ENCODE measurements around the gene CD160. TPM values are rescaled to one million over a fixed set of nuclear protein-coding genes. Genes with fewer than 3 reads are reported as not detected.

Gene CD160
- total and polyA plus RNA-seq, 3 experiments from 2014 or later: 22.3 to 31.6 (median 24.6) TPM

DNA sequence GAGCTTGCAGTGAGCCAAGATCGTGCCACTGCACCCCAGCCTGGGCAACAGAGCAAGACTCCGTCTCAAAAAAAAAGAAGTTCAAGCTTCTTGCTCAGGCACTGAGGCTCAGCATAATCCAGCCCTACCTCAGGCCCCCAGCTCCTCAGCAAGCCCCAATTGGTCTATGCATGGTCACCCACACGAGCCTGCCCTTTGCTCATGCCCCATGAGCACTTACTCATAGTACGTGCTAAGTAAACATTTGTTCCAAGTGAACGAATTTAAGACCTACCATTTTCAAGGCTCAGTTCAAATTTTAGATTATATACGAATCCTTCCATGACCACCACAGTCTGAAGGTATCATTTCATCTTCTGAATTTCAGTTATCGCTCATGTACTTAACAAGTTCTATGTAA is 16.5 kb upstream of the CD160 start:
- H3K4me3 ChIP-seq (ENCODE audit: low read length): no peak overlapping the region
- no peaks in the 10 kb centered on the region for H3K9me3 ChIP-seq (ENCODE audit: low read length)
- H3K27me3 ChIP-seq (ENCODE audit: insufficient read depth, low read length, poor library complexity, severe bottlenecking): no peaks in the 10 kb centered on the region
- no peaks in the 10 kb centered on the region for H3K36me3 Mint-ChIP-seq
- no peak for DNase-seq
- H3K36me3 ChIP-seq (ENCODE audit: insufficient read depth, low read length): no peaks in the 10 kb centered on the region
- CTCF ChIA-PET: interaction anchor here (0.7 kb wide), 1 partner anchor 18 kb away, joined by 3 read pairs; no protein-coding TSS in a partner anchor
- no peak overlapping the region for H3K27ac Mint-ChIP-seq
- H3K4me1 Mint-ChIP-seq: no peaks in the 10 kb centered on the region
- H3K27me3 Mint-ChIP-seq: no peaks in the 10 kb centered on the region
- no peak overlapping the region for H3K27ac ChIP-seq (ENCODE audit: low read depth, low read length)
- no peak overlapping the region for H3K4me3 Mint-ChIP-seq
- POLR2A ChIA-PET: no interaction called here
- no peaks in the 10 kb centered on the region for H3K9me3 Mint-ChIP-seq
- no peaks in the 10 kb centered on the region for H3K4me1 ChIP-seq (ENCODE audit: insufficient read depth, low read length)

GRCh38 chr1:145705622-145706021 is 13.7 kb upstream of the CD160 start:
- CTCF ChIA-PET: interaction anchor here (1.5 kb wide), 1 partner anchor 15 kb away, joined by 5 read pairs; no protein-coding TSS in a partner anchor
- no peaks in the 10 kb centered on the region for H3K27me3 ChIP-seq (ENCODE audit: insufficient read depth, low read length, poor library complexity, severe bottlenecking)
- H3K36me3 Mint-ChIP-seq: no peaks in the 10 kb centered on the region
- no peak overlapping the region for H3K4me3 Mint-ChIP-seq
- no peaks in the 10 kb centered on the region for H3K9me3 ChIP-seq (ENCODE audit: low read length)
- no peak overlapping the region for H3K27ac Mint-ChIP-seq
- POLR2A ChIA-PET: interaction anchor here (0.6 kb wide), 1 partner anchor 11 kb away, joined by 6 read pairs; no protein-coding TSS in a partner anchor
- H3K4me1 ChIP-seq (ENCODE audit: insufficient read depth, low read length): no peaks in the 10 kb centered on the region
- H3K4me1 Mint-ChIP-seq: peaks cover 0 to 5% (median 4%) of the 10 kb centered on the region in 3 donors
- H3K27ac ChIP-seq (ENCODE audit: low read depth, low read length): no peak overlapping the region
- H3K27me3 Mint-ChIP-seq: no peaks in the 10 kb centered on the region
- DNase-seq: no peak
- H3K4me3 ChIP-seq (ENCODE audit: low read length): no peak overlapping the region
- no peaks in the 10 kb centered on the region for H3K9me3 Mint-ChIP-seq
- no peaks in the 10 kb centered on the region for H3K36me3 ChIP-seq (ENCODE audit: insufficient read depth, low read length)

DNA sequence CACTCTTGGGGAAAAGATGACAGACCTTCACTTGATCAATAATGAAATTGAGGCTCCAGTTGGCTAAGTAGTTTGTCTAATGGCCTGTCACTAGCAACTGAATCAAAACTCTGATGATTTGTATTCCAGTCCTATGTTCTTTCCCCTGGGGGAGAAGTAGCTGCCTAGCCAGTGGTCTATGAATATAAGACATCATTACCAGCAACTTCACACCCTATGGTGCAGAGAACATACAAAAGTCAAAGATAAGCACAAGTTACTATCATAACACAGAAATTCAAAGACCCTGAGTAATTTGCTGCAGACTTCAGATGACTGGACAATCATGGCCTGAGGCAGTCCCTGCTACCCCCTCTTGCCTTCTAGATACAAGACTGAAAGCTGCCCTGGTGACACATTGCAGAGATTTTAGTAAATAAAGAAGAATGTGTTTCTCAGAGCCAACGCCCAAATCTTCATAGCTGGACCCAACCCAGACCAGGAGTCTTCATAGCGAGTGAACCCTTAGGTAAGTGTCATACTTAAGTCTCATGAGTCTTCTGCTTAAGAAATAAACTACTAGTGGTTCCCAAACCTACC is 13.1 kb upstream of the CD160 start:
- Mint-ChIP-seq H3K27me3 (no peaks in the 10 kb centered on the region), H3K4me3 (no peak overlapping the region), H3K9me3 (no peaks in the 10 kb centered on the region), H3K4me1 (peaks cover 0 to 5% (median 4%) of the 10 kb centered on the region in 3 donors), H3K27ac (peak overlapping the region in 1 of 8 donors; percentile 51), H3K36me3 (no peaks in the 10 kb centered on the region)
- Histone ChIP-seq H3K27ac (ENCODE audit: low read depth, low read length) (no peak overlapping the region), H3K36me3 (ENCODE audit: insufficient read depth, low read length) (no peaks in the 10 kb centered on the region), H3K4me3 (ENCODE audit: low read length) (no peak overlapping the region), H3K27me3 (ENCODE audit: insufficient read depth, low read length, poor library complexity, severe bottlenecking) (no peaks in the 10 kb centered on the region), H3K4me1 (ENCODE audit: insufficient read depth, low read length) (no peaks in the 10 kb centered on the region), H3K9me3 (ENCODE audit: low read length) (no peaks in the 10 kb centered on the region)
- CTCF ChIA-PET: interaction anchor here (1.5 kb wide), 1 partner anchor 14 kb away, joined by 5 read pairs; no protein-coding TSS in a partner anchor
- DNase-seq: no peak
- POLR2A ChIA-PET: no interaction called here

- H3K4me3 Mint-ChIP-seq: peak within 1 kb of the TSS in 1 of 7 donors; percentile 40
- H3K27ac ChIP-seq (ENCODE audit: low read depth, low read length): no peak within 1 kb of the TSS
- DNase-seq: no peak
- no peaks in the 10 kb centered on the region for H3K27me3 ChIP-seq (ENCODE audit: insufficient read depth, low read length, poor library complexity, severe bottlenecking)
- H3K27me3 Mint-ChIP-seq: no peaks in the 10 kb centered on the region
- POLR2A ChIA-PET: no interaction called here
- CTCF ChIA-PET: no interaction called here
- H3K4me1 Mint-ChIP-seq: peaks cover 0 to 5% (median 4%) of the 10 kb centered on the region in 3 donors
- no peaks in the 10 kb centered on the region for H3K36me3 ChIP-seq (ENCODE audit: insufficient read depth, low read length)
- no peaks in the 10 kb centered on the region for H3K36me3 Mint-ChIP-seq
- no peaks in the 10 kb centered on the region for H3K9me3 ChIP-seq (ENCODE audit: low read length)
- H3K4me1 ChIP-seq (ENCODE audit: insufficient read depth, low read length): no peaks in the 10 kb centered on the region
- H3K27ac Mint-ChIP-seq: peak within 1 kb of the TSS in 3 of 8 donors; percentile 64 to 86 (median 68)
- no peaks in the 10 kb centered on the region for H3K9me3 Mint-ChIP-seq
- H3K4me3 ChIP-seq (ENCODE audit: low read length): no peak within 1 kb of the TSS
Observed at GRCh38 chr1:145707183-145707867, 12.0 kb upstream of the CD160 start, which contains the start of gene PDZK1. PDZK1 (minus strand) TSS chr1:145707368; CDS start chr1:145688021, 19,347 bp downstream.

GRCh38 chr1:145708063-145708462 is 11.2 kb upstream of the CD160 start:
- DNase-seq: no peak
- H3K27ac Mint-ChIP-seq: peak overlapping the region in 3 of 8 donors; percentile 64 to 68 (median 68)
- no peaks in the 10 kb centered on the region for H3K4me1 ChIP-seq (ENCODE audit: insufficient read depth, low read length)
- POLR2A ChIA-PET: no interaction called here
- no peaks in the 10 kb centered on the region for H3K27me3 Mint-ChIP-seq
- no peaks in the 10 kb centered on the region for H3K27me3 ChIP-seq (ENCODE audit: insufficient read depth, low read length, poor library complexity, severe bottlenecking)
- no peak overlapping the region for H3K27ac ChIP-seq (ENCODE audit: low read depth, low read length)
- H3K9me3 ChIP-seq (ENCODE audit: low read length): no peaks in the 10 kb centered on the region
- no peak overlapping the region for H3K4me3 Mint-ChIP-seq
- CTCF ChIA-PET: interaction anchor here (1.5 kb wide), 1 partner anchor 13 kb away, joined by 5 read pairs; no protein-coding TSS in a partner anchor
- H3K4me3 ChIP-seq (ENCODE audit: low read length): no peak overlapping the region
- H3K36me3 ChIP-seq (ENCODE audit: insufficient read depth, low read length): no peaks in the 10 kb centered on the region
- no peaks in the 10 kb centered on the region for H3K9me3 Mint-ChIP-seq
- no peaks in the 10 kb centered on the region for H3K36me3 Mint-ChIP-seq
- H3K4me1 Mint-ChIP-seq: peaks cover 0 to 5% (median 4%) of the 10 kb centered on the region in 3 donors

GRCh38 chr1:145710291-145711027 is 8.8 kb upstream of the CD160 start:
- POLR2A ChIA-PET: no interaction called here
- H3K27me3 Mint-ChIP-seq: no peaks in the 10 kb centered on the region
- H3K9me3 ChIP-seq (ENCODE audit: low read length): no peaks in the 10 kb centered on the region
- H3K4me1 ChIP-seq (ENCODE audit: insufficient read depth, low read length): no peaks in the 10 kb centered on the region
- no peak overlapping the region for H3K27ac ChIP-seq (ENCODE audit: low read depth, low read length)
- no peak overlapping the region for H3K4me3 Mint-ChIP-seq
- H3K27me3 ChIP-seq (ENCODE audit: insufficient read depth, low read length, poor library complexity, severe bottlenecking): no peaks in the 10 kb centered on the region
- H3K4me3 ChIP-seq (ENCODE audit: low read length): no peak overlapping the region
- CTCF ChIA-PET: no interaction called here
- H3K36me3 Mint-ChIP-seq: no peaks in the 10 kb centered on the region
- peak overlapping the region in 2 of 8 donors; percentile 0 to 33 for H3K27ac Mint-ChIP-seq
- H3K4me1 Mint-ChIP-seq: peaks cover 0 to 6% (median 5%) of the 10 kb centered on the region in 3 donors
- no peaks in the 10 kb centered on the region for H3K36me3 ChIP-seq (ENCODE audit: insufficient read depth, low read length)
- H3K9me3 Mint-ChIP-seq: no peaks in the 10 kb centered on the region
- no peak for DNase-seq

DNA sequence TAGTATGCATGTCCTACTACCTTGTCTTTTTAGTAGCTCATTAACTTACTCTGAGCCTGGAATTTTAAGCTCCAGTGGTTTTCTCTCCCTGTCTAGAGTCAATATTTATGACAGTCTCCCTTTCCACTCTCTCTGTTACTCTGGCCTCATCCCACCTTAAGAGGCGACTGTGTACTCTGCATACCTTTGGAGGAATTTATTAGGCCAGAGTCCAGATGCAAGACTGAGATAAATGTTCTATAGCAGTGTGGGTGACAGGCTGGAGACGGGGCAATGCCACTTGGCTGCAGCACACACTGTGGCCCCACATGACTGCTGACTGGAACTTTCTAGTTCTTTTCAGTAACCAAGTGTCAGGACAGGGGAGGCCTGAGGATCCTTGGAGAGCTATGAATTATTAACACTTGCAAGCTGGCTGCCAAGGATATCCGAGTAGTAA is 8.1 kb upstream of the CD160 start:
- Mint-ChIP-seq H3K9me3 (no peaks in the 10 kb centered on the region), H3K4me1 (peaks cover 7 to 10% (median 9%) of the 10 kb centered on the region in 3 donors), H3K36me3 (no peaks in the 10 kb centered on the region), H3K27ac (peak overlapping the region in 2 of 8 donors; percentile 21 to 66), H3K27me3 (no peaks in the 10 kb centered on the region), H3K4me3 (no peak overlapping the region)
- Histone ChIP-seq H3K4me3 (ENCODE audit: low read length) (no peak overlapping the region), H3K4me1 (ENCODE audit: insufficient read depth, low read length) (peaks cover 3% of the 10 kb centered on the region), H3K27me3 (ENCODE audit: insufficient read depth, low read length, poor library complexity, severe bottlenecking) (no peaks in the 10 kb centered on the region), H3K27ac (ENCODE audit: low read depth, low read length) (no peak overlapping the region), H3K9me3 (ENCODE audit: low read length) (no peaks in the 10 kb centered on the region), H3K36me3 (ENCODE audit: insufficient read depth, low read length) (no peaks in the 10 kb centered on the region)
- no peak for DNase-seq
- ChIA-PET POLR2A (no interaction called here), CTCF (interaction anchor here (1.0 kb wide), 1 partner anchor 9 kb away, joined by 4 read pairs; no protein-coding TSS in a partner anchor)

Measured in CD8-positive, alpha-beta memory T cell (primary cell).